ENCODE measurements around the gene EMID1. TPM values are rescaled to one million over a fixed set of nuclear protein-coding genes. Genes with fewer than 3 reads are reported as not detected.

Gene EMID1
- total RNA-seq, 1 experiment from 2014 or later, result 3.0 TPM

Other genes with a start within 250 kb of the EMID1 start
- gene C22orf31, start 144.1 kb upstream of the EMID1 start, total RNA-seq (2014; rRNA removed; shearing (Covaris generic)), result not detected in 2 replicates
- gene KREMEN1, start 132.9 kb upstream of the EMID1 start, total RNA-seq (2014; rRNA removed; shearing (Covaris generic)), result 2.6 and 3.9 TPM in 2 replicates
- gene RHBDD3, start 62.1 kb downstream of the EMID1 start, total RNA-seq (2014; rRNA removed; shearing (Covaris generic)), result 13.6 and 14.2 TPM in 2 replicates
- gene EWSR1, start 62.4 kb downstream of the EMID1 start, total RNA-seq (2014; rRNA removed; shearing (Covaris generic)), result 153 and 206 TPM in 2 replicates
- 3.9 and 4.0 TPM in 2 replicates for gene GAS2L1, start 100.8 kb downstream of the EMID1 start, total RNA-seq (2014; rRNA removed; shearing (Covaris generic))
- not detected in 2 replicates for gene RASL10A, start 109.8 kb downstream of the EMID1 start, total RNA-seq (2014; rRNA removed; shearing (Covaris generic))
- gene AP1B1, start 182.7 kb downstream of the EMID1 start, total RNA-seq (2014; rRNA removed; shearing (Covaris generic)), result 22.6 TPM in 2 replicates
- 0.08 TPM in 1 of 2 replicates, not detected in the other for gene RFPL1, start 232.7 kb downstream of the EMID1 start, total RNA-seq (2014; rRNA removed; shearing (Covaris generic))

Data from H4 (cell line).